Vagina (tissue), 2 donors: Measurements from ENCODE around the gene AGPAT1. TPM values are rescaled to one million over a fixed set of nuclear protein-coding genes. Genes with fewer than 3 reads are reported as not detected.
"Not testable (repeated sequence)": the region's sequence is repeated elsewhere in the genome, so short reads cannot be mapped to it uniquely, and the experiment has no call there.

Experiments
- DNase-seq, 2 donors: peaks; one replicate each; pipeline ENCODE4 v3.0.0-alpha.2; 2017; ENCODE audit errors: extremely low spot score in 2 of 2
- H3K27ac ChIP-seq: fragments of 200-600 bp; sonication (generic); one replicate; pipeline ENCODE4 v1.5.1; 2019
- H3K27me3 ChIP-seq: fragments of 200-600 bp; sonication (generic); one replicate; pipeline ENCODE4 v1.5.1; 2019
- H3K36me3 ChIP-seq, 2 donors: fragments of 200-600 bp; sonication (generic); one replicate each; pipeline ENCODE4 v1.5.1; 2017 to 2019
- H3K4me1 ChIP-seq: fragments of 200-600 bp; sonication (generic); one replicate; pipeline ENCODE4 v1.5.1; 2019
- H3K4me3 ChIP-seq, 2 donors: fragments of 200-600 bp; sonication (generic); 1 replicate in 1 of 2; 2 replicates in 1 of 2; pipeline ENCODE4 v1.5.1; 2016 to 2019
- H3K9me3 ChIP-seq: fragments of 200-600 bp; sonication (generic); one replicate; pipeline ENCODE4 v1.5.1; 2019
- CTCF ChIP-seq, 3 experiments: fragments of 450-650 bp in 2 of 3; fragments of 200-600 bp in 1 of 3; sonication (generic) in 1 of 3; IDR thresholded peaks; one replicate each; pipeline ENCODE4 v1.5.1; 2017 to 2019; ENCODE audit warnings: antibody characterized with exemption in 3 of 3, mild to moderate bottlenecking in 2 of 3, moderate library complexity in 2 of 3
- POLR2A ChIP-seq, 2 donors: fragments of 450-650 bp; IDR thresholded peaks; one replicate each; pipeline ENCODE4 v1.6.1; 2017; ENCODE audit warnings: antibody characterized with exemption in 2 of 2, mild to moderate bottlenecking in 2 of 2, moderate library complexity in 2 of 2
- POLR2AphosphoS5 ChIP-seq, 2 donors: sonication (generic); formaldehyde crosslinking; IDR thresholded peaks; one replicate each; pipeline ENCODE4 v1.9.0; 2017; ENCODE audit warnings: antibody characterized with exemption in 2 of 2, mild to moderate bottlenecking in 2 of 2, low read depth in 1 of 2; ENCODE audit not compliant: insufficient read depth in 1 of 2
- intact Hi-C: fragments of 100-400 bp; cut with DNase I; formaldehyde crosslinking; loops from one replicate; pipeline ENCODE4 v1.15.1; 2023
- total RNA-seq: library from RNA; depleted of rRNA; stranded (reverse); fragments of >200 nt; gene quantifications from one replicate; pipeline ENCODE4 v1.2.3, GENCODE V29; 2016

AGPAT1 gene
- total RNA-seq, 1 donor from 2014 or later: 35.1 TPM

- intact Hi-C loops: loop anchor here (10.0 kb wide), 1 partner anchor 1016 kb away; the partner anchor contains the start of genes HSD17B8, RING1, RXRB and SLC39A7
- Histone ChIP-seq H3K27me3 (no peaks in the 10 kb centered on the region), H3K4me1 (peaks cover 69% of the 10 kb centered on the region), H3K9me3 (no peaks in the 10 kb centered on the region), H3K36me3 (peaks cover 0 to 19% of the 10 kb centered on the region in 2 donors), H3K27ac (peak overlapping the region; percentile 99), H3K4me3 (peak overlapping the region; percentile 57 to 85)
- TF ChIP-seq CTCF (IDR thresholded peaks at IDR 0.05) (no peak), POLR2AphosphoS5 (IDR thresholded peaks at IDR 0.05; ENCODE audit: insufficient read depth in 1 of 2, low read depth in 1 of 2) (no peak), POLR2A (IDR thresholded peaks at IDR 0.05) (no peak)
- DNase-seq: no peak
Measured at GRCh38 chr6:32189069-32189741, 13.3 kb upstream of the AGPAT1 start.

- no peak for DNase-seq
- Histone ChIP-seq H3K4me3 (peak overlapping the region; percentile 57 to 85), H3K9me3 (no peaks in the 10 kb centered on the region), H3K4me1 (peaks cover 72% of the 10 kb centered on the region), H3K27me3 (no peaks in the 10 kb centered on the region), H3K36me3 (peaks cover 0 to 19% of the 10 kb centered on the region in 2 donors), H3K27ac (peak overlapping the region; percentile 99)
- TF ChIP-seq POLR2A (IDR thresholded peaks at IDR 0.05): no peak
- peak in 1 of 2 donors; percentile 24 for TF ChIP-seq POLR2AphosphoS5 (IDR thresholded peaks at IDR 0.05; ENCODE audit: insufficient read depth in 1 of 2, low read depth in 1 of 2)
- intact Hi-C loops: loop anchor here (10.0 kb wide), 1 partner anchor 1016 kb away; the partner anchor contains the start of genes HSD17B8, RING1, RXRB and SLC39A7
Measured at GRCh38 chr6:32188381-32189068, 12.6 kb upstream of the AGPAT1 start.

- H3K36me3 ChIP-seq: peaks cover 0 to 19% of the 10 kb centered on the region in 2 donors
- H3K27ac ChIP-seq: peak overlapping the region; percentile 99
- H3K4me1 ChIP-seq: peaks cover 71% of the 10 kb centered on the region
- intact Hi-C loops: loop anchor here (10.0 kb wide), 1 partner anchor 1017 kb away; the partner anchor contains the start of genes HSD17B8, RING1, RXRB and SLC39A7
- not testable (repeated sequence) for H3K27me3 ChIP-seq, DNase-seq, H3K9me3 ChIP-seq
- H3K4me3 ChIP-seq: peak overlapping the region; percentile 57 to 85
Measured at GRCh38 chr6:32187725-32188380, 12.0 kb upstream of the AGPAT1 start.

- DNase-seq: no peak
- Histone ChIP-seq H3K27ac (peak overlapping the region; percentile 99), H3K36me3 (peaks cover 0 to 19% of the 10 kb centered on the region in 2 donors), H3K4me1 (peaks cover 65% of the 10 kb centered on the region), H3K4me3 (no peak overlapping the region), H3K9me3 (no peaks in the 10 kb centered on the region), H3K27me3 (no peaks in the 10 kb centered on the region)
- TF ChIP-seq CTCF (IDR thresholded peaks at IDR 0.05): no peak
- no peak for TF ChIP-seq POLR2A (IDR thresholded peaks at IDR 0.05)
- no peak for TF ChIP-seq POLR2AphosphoS5 (IDR thresholded peaks at IDR 0.05; ENCODE audit: insufficient read depth in 1 of 2, low read depth in 1 of 2)
- intact Hi-C loops: loop anchor here (10.0 kb wide), 1 partner anchor 1018 kb away; the partner anchor contains the start of genes HSD17B8, RING1, RXRB and SLC39A7
Measured at GRCh38 chr6:32187009-32187709, 11.3 kb upstream of the AGPAT1 start.

- H3K27ac ChIP-seq: peak overlapping the region; percentile 99
Measured at GRCh38 chr6:32186151-32186840, 10.4 kb upstream of the AGPAT1 start.

DNA sequence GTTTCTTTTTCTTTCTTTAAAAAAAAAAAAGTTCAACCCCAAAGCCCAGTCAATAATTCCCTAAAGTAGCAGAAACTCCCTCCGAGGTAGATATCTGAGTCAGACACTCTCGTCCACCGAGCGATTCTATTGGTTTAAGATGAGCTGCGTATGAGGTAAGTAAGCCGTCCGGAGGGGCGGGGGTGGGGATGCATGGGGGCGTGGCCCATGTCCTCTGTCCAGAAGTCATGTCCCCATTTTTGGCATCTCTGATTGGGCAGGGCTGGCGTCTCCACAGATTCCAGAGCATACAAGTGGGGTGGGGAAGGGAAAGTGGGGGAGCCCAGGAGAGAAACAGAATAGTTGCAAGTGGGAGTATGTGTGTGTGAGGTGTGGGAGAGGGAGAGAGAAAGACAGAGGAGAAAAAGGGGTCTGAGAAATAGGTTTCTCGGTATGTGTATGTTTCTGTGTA lies 9.8 kb upstream of the AGPAT1 start:
- Histone ChIP-seq H3K4me1 (peaks cover 51% of the 10 kb centered on the region), H3K36me3 (peaks cover 0 to 21% of the 10 kb centered on the region in 2 donors), H3K27ac (peak overlapping the region; percentile 99)
- H3K9me3 ChIP-seq, H3K27me3 ChIP-seq, DNase-seq, H3K4me3 ChIP-seq: not testable (repeated sequence)
- intact Hi-C loops: loop anchor here (10.0 kb wide), 1 partner anchor 1019 kb away; the partner anchor contains the start of genes HSD17B8, RING1, RXRB and SLC39A7

More at GRCh38 chr6:32186151-32186840, 10.4 kb upstream of the AGPAT1 start:
- Histone ChIP-seq H3K4me1 (peaks cover 57% of the 10 kb centered on the region), H3K36me3 (peaks cover 0 to 19% of the 10 kb centered on the region in 2 donors)
- H3K9me3 ChIP-seq, H3K27me3 ChIP-seq, DNase-seq, H3K4me3 ChIP-seq: not testable (repeated sequence)
- intact Hi-C loops: loop anchor here (10.0 kb wide), 1 partner anchor 1019 kb away; the partner anchor contains the start of genes HSD17B8, RING1, RXRB and SLC39A7
